Parathyroid adenoma (tissue), 2 donors: Measurements from ENCODE around the gene PTGER3.

Experiments used
- H2AFZ ChIP-seq: fragments of 300-600 bp; sonication (generic); one replicate; pipeline ENCODE4 v1.7.0; 2017; ENCODE audit warnings: antibody characterized with exemption, mild to moderate bottlenecking
- H3K27ac ChIP-seq: fragments of 300-600 bp; sonication (generic); one replicate; pipeline ENCODE4 v1.7.0; 2017
- H3K27me3 ChIP-seq: fragments of 300-600 bp; sonication (generic); one replicate; pipeline ENCODE4 v1.7.0; 2017; ENCODE audit warnings: low read length; ENCODE audit not compliant: control insufficient read depth, insufficient read depth
- H3K36me3 ChIP-seq: fragments of 300-600 bp; sonication (generic); one replicate; pipeline ENCODE4 v1.7.0; 2017; ENCODE audit warnings: low read length; ENCODE audit not compliant: control insufficient read depth, insufficient read depth
- H3K4me1 ChIP-seq: fragments of 300-600 bp; sonication (generic); one replicate; pipeline ENCODE4 v1.7.0; 2017; ENCODE audit warnings: control low read depth
- H3K4me2 ChIP-seq: fragments of 300-600 bp; sonication (generic); one replicate; pipeline ENCODE4 v1.7.0; 2017; ENCODE audit warnings: low read length
- H3K4me3 ChIP-seq: fragments of 300-600 bp; sonication (generic); one replicate; pipeline ENCODE4 v1.7.0; 2017; ENCODE audit warnings: low read depth, low read length
- H3K79me2 ChIP-seq: fragments of 300-600 bp; sonication (generic); one replicate; pipeline ENCODE4 v1.7.0; 2017; ENCODE audit warnings: control low read depth
- H3K9ac ChIP-seq: fragments of 300-600 bp; sonication (generic); one replicate; pipeline ENCODE4 v1.7.0; 2017; ENCODE audit warnings: mild to moderate bottlenecking
- H3K9me3 ChIP-seq: fragments of 300-600 bp; sonication (generic); one replicate; pipeline ENCODE4 v1.7.0; 2017; ENCODE audit warnings: low read length; ENCODE audit not compliant: control insufficient read depth
- TF ChIP-seq, protein P1 (sequence below): fragments of 300-600 bp; sonication (generic); IDR thresholded peaks from one replicate; pipeline ENCODE4 v1.7.0; 2017; ENCODE audit warnings: antibody characterized with exemption, mild to moderate bottlenecking
- donor health status: primary hyperparathyroidism.

The PTGER3 gene

DNA sequence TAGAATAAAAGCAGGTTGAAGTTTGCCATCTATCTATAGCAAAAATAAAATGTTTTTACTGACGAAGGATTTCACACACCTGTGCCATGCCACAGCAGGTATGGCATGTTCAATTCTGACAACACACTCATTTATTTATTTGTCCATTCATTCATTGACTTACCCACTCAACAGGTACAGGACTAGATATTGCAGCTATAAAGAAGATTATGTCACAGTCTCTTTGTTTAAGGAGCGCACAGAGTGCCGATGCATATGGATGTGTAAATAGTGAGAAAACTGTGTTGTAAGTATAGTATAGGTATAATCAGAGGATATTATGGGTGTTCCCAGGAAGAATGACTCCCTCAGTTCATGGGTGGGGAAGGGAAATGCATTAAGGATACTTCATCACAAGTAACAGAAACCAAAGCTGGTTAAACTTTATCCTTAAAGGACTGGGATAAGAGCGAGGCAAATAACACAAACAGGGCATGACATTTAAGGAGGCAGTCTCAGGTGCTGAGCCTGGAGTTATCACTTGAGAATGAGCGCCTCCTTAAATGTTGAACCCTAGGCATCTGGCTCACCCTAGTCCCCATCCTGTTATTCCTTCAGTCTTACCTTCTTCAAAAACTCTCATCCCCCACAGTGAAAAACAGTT lies 41.1 kb upstream of the PTGER3 start:
- TF ChIP-seq, protein P1, sequence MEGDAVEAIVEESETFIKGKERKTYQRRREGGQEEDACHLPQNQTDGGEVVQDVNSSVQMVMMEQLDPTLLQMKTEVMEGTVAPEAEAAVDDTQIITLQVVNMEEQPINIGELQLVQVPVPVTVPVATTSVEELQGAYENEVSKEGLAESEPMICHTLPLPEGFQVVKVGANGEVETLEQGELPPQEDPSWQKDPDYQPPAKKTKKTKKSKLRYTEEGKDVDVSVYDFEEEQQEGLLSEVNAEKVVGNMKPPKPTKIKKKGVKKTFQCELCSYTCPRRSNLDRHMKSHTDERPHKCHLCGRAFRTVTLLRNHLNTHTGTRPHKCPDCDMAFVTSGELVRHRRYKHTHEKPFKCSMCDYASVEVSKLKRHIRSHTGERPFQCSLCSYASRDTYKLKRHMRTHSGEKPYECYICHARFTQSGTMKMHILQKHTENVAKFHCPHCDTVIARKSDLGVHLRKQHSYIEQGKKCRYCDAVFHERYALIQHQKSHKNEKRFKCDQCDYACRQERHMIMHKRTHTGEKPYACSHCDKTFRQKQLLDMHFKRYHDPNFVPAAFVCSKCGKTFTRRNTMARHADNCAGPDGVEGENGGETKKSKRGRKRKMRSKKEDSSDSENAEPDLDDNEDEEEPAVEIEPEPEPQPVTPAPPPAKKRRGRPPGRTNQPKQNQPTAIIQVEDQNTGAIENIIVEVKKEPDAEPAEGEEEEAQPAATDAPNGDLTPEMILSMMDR: no peak
- no peak overlapping the region for H3K4me2 ChIP-seq
- H3K27ac ChIP-seq: no peak overlapping the region
- H3K36me3 ChIP-seq: no peaks in the 10 kb centered on the region
- H3K4me3 ChIP-seq: no peak overlapping the region
- no peaks in the 10 kb centered on the region for H3K4me1 ChIP-seq
- no peaks in the 10 kb centered on the region for H3K79me2 ChIP-seq
- H3K9ac ChIP-seq: no peak overlapping the region
- no peaks in the 10 kb centered on the region for H3K27me3 ChIP-seq
- no peaks in the 10 kb centered on the region for H3K9me3 ChIP-seq
- no peak overlapping the region for H2AFZ ChIP-seq

DNA sequence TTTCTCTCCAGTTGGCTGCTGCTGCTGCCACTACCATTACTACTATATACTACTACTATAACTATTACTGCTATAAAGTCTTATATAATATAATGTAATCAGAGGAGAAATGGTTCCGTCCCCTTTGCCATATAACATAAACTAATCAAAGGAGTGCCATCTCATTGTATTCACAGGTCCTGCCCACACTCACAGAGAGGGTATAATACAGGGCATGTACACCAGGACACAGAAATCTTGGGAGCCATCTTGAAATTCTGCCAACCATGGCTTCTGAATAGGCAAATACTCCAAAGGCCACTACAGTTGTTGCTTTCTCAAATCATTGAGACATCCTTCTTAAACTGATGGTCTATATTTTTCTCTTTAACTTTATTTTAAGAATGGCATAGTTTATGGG lies 40.1 kb upstream of the PTGER3 start:
- H2AFZ ChIP-seq: no peak overlapping the region
- H3K4me3 ChIP-seq: no peak overlapping the region
- TF ChIP-seq, protein P1: no peak
- H3K27me3 ChIP-seq: no peaks in the 10 kb centered on the region
- H3K4me2 ChIP-seq: no peak overlapping the region
- no peaks in the 10 kb centered on the region for H3K79me2 ChIP-seq
- no peaks in the 10 kb centered on the region for H3K9me3 ChIP-seq
- no peak overlapping the region for H3K27ac ChIP-seq
- H3K9ac ChIP-seq: no peak overlapping the region
- no peaks in the 10 kb centered on the region for H3K4me1 ChIP-seq
- H3K36me3 ChIP-seq: no peaks in the 10 kb centered on the region

DNA sequence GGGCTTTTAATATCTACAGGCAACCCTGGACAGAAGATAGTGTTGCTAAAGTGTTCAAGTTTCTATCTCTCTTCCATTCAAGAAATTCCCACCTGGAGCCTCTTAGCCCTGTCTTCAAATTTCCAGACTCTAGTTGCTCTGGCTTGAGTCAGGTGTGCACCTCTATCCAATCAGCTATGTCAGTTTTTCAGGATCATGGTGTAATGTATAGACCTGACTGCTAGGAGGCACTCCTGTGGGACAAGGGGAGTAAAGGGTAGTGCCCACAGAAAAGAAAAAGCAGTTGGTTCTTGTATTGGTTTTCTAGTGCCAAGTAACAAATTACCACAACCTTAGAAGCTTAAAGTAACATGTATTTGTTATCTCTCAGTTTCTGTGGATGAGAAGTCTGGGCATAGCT lies 39.4 kb upstream of the PTGER3 start:
- TF ChIP-seq, protein P1: no peak
- Histone ChIP-seq H3K4me2 (no peak overlapping the region), H3K9ac (no peak overlapping the region), H2AFZ (no peak overlapping the region), H3K79me2 (no peaks in the 10 kb centered on the region), H3K9me3 (no peaks in the 10 kb centered on the region), H3K4me3 (no peak overlapping the region), H3K36me3 (no peaks in the 10 kb centered on the region), H3K27me3 (no peaks in the 10 kb centered on the region), H3K4me1 (no peaks in the 10 kb centered on the region), H3K27ac (no peak overlapping the region)

DNA sequence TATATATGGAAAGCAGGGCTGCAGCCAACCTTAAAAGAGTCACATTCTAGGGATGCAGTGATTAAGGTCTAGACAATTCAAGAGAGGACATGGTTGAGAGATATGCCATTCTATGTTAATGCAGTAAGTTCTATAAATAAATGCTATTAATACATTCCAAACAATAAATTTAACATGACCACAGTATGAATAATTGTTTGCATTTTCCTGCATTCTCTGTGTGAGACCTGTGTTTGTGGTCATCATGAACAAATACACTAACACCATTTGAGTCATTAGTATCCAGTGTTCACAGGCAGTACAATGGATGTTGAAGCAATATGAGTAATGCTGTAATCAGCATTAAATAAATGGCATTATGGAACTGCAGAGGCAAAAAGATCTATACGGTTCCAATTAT lies 38.7 kb upstream of the PTGER3 start:
- Histone ChIP-seq H3K27me3 (no peaks in the 10 kb centered on the region), H3K4me2 (no peak overlapping the region), H3K4me3 (no peak overlapping the region), H3K36me3 (no peaks in the 10 kb centered on the region), H2AFZ (no peak overlapping the region), H3K9ac (no peak overlapping the region), H3K9me3 (no peaks in the 10 kb centered on the region), H3K27ac (no peak overlapping the region), H3K79me2 (no peaks in the 10 kb centered on the region), H3K4me1 (no peaks in the 10 kb centered on the region)
- TF ChIP-seq, protein P1: no peak

DNA sequence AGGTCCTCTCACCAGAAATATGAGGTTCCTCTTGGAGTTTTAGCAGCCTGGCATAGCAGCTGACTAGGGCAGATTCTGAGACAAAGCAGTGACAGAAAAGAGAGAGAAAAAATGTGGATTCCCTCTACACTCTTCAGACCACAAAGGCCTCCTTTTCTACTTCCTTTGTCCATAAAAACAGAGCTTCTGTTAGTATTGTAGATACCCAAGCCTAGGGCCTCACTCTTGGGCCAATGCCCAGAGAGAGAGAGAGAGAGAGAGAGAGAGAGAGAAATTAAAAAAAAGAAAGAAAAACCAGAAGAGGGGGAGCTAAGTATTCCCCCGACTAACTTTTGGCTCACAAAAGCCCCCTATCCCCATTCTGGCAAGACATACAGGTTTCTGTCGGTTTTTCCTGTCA lies 35.7 kb upstream of the PTGER3 start:
- Histone ChIP-seq H2AFZ (no peak overlapping the region), H3K9ac (no peak overlapping the region), H3K27ac (no peak overlapping the region), H3K4me2 (no peak overlapping the region), H3K4me1 (peaks cover 5% of the 10 kb centered on the region), H3K4me3 (no peak overlapping the region), H3K36me3 (no peaks in the 10 kb centered on the region), H3K27me3 (no peaks in the 10 kb centered on the region), H3K9me3 (no peaks in the 10 kb centered on the region), H3K79me2 (peaks cover 6% of the 10 kb centered on the region)
- TF ChIP-seq, protein P1: no peak
